Hindlimb muscle (tissue), 1 donor: Measurements from ENCODE around the gene SGSH. TPM values are rescaled to one million over a fixed set of nuclear protein-coding genes. Genes with fewer than 3 reads are reported as not detected.
"Not testable (repeated sequence)": the region's sequence is repeated elsewhere in the genome, so short reads cannot be mapped to it uniquely, and the experiment has no call there.

Experiments used
- DNase-seq: peaks from one replicate; pipeline ENCODE4 v3.0.0-alpha.2; 2013
- polyA plus RNA-seq: library from polyadenylated mRNA; unstranded; fragments of 120-200 nt; gene quantifications from one replicate; pipeline ENCODE4 v1.2.1, GENCODE V29; 2013; ENCODE audit not compliant: insufficient read length

The SGSH gene
- polyA plus RNA-seq, 1 donor = 24.6 TPM

DNA sequence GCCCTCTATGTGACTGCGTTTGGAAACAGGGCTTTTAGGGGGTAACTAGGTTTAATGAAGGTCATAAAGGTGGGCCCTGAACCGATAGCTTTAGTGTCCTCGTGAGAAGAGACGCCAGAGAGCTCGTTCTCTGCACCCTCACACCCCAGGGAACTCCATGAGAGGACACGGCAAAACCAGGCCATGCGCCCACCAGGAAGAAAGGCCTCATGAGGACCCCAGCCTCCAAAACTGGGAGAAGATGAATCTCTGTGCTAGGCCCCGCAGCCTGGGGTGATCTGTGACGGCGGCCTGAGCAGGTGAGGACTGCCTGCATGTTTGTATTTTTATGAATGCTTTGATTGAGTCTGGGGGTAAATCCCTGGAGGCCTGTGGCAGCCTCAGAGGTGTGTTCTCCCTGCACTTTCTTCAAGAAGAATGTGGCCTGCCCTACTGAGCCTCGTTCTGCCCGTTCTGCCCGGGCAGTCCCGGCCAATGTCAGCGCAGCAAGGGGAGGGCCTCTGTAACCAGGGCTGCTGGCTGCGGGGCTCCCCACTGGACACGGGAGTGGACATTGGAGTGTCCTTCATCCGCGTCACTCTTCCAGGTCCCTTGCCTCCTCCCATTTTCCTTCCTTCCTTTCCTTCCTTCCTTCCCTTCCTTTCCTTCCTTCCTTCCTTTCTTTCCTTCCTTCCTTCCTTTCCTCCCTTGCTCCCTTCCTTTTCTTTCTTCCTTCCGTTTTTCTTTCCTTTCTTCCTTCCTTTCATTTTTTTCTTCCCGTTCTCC lies 33.7 kb upstream of the SGSH start:
- DNase-seq = no peak

DNA sequence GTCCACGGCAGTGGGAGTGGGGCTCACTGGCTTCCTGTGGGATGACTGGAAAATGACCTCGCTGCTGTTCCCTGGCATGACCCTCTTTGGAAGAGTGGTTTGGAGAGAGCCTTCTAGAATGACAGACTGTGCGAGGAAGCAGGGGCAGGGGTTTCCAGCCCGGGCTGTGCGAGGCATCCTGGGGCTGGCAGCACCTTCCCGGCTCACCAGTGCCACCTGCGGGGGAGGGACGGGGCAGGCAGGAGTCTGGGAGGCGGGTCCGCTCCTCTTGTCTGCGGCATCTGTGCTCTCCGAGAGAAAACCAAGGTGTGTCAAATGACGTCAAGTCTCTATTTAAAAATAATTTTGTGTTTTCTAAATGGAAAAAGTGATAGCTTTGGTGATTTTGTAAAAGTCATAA lies 32.7 kb upstream of the SGSH start:
- no peak for DNase-seq

- DNase-seq = no peak
Observed at GRCh38 chr17:80251966-80252365, 31.8 kb upstream of the SGSH start.

- no peak for DNase-seq
Observed at GRCh38 chr17:80248894-80249710, 29.0 kb upstream of the SGSH start.

GRCh38 chr17:80248001-80248893 lies 28.1 kb upstream of the SGSH start:
- DNase-seq = no peak

DNA sequence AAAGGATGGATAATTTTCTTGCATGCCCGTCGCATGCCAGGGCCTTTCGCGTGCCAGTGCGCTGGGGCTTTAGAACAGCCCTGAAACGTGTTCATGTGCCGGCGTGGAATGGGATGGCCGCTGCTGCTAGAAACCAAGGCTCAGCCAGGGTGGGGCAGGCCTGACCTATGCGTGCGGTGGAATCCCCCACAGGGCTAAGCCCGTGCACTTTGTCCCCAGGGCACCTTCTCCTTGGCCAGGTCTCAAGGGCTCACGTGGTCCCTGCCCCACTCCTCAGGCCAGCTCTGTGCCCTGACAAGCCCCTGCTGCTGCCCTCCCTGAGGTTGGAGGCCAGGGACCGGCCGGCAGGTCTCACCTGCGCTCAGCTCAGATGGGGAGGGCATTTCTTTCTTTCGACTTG lies 27.4 kb upstream of the SGSH start:
- DNase-seq = no peak

DNA sequence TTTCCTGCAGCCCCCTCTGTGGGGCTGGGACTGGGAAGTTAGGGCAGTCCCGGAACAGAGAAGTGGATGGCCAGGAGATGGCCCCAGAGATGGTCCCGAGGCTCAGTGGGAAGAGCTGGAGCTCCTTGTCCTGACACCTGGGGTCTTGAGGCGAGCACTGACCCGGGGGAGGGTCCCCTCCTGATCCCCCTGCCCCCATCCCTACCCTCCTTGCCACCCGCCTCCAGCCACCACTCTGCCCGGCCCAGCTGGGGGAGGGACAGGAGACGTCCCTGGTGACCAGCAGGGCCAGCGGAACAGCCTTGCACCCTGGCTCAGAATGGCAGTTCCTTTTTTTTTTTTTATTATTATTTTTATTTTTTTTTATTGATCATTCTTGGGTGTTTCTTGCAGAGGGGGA lies 26.6 kb upstream of the SGSH start:
- no peak for DNase-seq

GRCh38 chr17:80246266-80246681 lies 26.1 kb upstream of the SGSH start:
- no peak for DNase-seq

DNA sequence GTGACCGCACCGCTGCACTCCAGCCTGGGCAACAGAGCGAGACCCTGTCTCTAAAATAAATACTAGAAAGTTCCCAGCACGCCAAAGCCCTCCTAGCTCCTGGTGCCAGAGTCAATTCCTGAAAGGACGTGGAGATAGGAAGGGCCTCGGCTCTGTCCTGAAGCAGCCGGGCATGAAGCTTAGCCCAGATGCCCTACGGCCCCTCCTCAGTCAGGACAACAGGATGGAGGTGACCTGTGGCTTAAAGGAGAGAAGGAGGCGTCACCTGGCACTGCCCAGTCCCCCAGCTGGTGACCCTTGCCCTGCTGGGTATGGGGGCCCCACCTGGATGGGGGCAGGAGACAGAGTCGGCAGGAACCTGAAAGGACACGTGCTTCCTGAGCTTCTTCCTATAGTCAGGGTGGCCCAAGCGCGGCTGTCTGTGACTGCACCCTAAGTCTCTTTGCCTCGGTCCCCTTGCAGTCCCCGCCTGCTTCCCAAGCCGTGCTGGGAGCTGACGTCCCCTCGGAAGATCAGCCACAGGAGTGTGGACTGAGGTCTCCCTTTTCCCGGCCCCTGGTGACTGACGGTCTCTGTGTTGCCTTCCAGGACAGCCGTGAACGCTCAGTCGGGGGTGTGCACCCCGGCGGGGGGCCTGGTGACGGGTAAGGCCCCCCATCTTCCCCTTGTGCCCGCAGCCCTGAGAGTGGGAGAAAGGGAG lies 25.6 kb upstream of the SGSH start:
- DNase-seq = no peak

DNA sequence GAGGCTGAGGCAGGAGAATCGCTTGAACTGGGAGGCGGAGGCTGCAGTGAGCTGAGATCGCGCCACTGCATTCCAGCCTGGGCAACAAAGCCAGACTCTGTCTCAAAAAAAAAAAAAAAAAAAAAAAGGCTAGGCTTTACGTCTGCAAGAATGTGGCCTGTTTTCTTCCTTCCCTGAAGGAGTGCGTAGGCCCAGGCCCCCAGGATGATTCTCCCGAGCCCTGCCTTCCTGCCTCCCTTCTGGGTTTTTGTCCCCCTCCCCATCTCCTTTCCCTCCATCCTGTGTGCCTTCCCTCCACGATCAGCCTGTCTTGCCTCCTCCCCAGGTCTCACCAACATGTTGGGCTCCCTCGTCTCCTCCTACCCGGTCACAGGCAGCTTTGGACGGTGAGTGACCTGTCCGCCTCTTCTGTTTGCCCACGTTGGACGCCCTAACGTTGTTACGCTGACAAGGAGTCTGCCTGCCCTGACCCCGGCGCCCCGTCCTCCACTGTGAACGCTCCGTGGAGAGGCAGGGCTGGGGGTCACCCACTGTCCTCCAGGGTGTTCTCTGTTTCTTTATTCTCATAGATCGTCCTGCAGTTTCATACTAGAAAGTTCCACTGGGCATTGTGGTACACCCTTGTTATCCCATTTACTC lies 24.9 kb upstream of the SGSH start:
- DNase-seq = no peak

DNA sequence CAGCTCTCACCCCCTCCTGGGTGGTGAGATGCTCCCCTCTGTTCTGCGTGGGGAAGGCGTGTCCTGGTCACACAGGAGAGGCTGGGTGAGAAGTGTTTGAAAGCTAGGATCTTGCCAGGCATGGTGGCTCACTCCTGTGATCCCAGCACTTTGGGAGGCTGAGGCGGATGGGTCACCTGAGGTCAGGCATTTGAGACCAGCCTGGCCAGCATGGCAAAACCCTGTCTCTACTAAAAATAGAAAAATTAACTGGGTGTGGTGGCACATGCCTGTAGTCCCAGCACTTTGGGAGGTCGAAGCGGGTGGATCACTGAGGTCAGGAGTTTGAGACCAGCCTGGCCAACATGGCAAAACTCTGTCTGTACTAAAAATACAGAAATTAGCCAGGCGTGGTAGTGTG lies 24.3 kb upstream of the SGSH start:
- DNase-seq = not testable (repeated sequence)

DNA sequence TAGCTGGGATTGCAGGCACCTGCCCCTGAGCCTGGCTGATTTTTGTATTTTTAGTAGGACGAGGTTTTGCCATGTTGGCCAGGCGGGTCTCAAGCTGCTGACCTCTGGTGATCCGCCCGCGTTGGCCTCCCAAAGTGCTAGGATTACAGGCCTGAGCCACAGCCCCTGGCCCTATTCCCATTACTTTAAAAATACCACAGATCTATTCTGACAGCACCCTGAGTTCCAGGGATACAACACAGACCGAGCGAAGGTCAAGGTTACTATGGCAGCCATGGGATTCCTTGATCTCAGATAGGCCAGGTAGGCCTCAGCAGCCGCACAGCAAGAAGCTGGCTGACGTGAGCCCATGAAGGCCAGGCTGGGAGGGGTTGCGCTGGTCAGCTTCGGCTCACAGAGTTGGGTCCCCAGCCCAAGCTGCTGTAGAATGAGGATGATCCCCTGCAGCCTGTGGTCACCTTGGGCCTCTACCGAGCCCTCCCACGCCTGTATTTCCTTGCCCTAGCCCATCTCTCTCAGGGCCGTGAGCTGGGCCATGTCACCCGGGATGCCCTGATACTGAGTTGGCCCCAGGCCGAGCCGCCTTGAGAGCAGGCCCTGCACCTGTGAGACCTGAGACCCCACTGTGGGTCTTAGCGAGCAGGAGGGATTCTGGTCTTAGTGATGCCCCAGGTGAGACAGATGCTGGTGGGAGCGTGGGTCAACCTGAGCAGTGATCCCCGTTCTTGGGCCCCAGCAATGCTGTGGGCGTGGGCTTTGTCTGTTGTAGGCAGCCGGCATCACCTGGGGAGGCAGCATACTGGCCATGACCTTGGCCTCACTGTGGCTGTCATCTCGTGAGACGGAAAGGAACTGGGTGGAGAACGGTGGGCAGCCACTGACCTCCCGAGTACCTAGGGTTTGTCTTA lies 23.6 kb upstream of the SGSH start:
- no peak for DNase-seq

GRCh38 chr17:80242505-80242904 lies 22.4 kb upstream of the SGSH start:
- no peak for DNase-seq

DNA sequence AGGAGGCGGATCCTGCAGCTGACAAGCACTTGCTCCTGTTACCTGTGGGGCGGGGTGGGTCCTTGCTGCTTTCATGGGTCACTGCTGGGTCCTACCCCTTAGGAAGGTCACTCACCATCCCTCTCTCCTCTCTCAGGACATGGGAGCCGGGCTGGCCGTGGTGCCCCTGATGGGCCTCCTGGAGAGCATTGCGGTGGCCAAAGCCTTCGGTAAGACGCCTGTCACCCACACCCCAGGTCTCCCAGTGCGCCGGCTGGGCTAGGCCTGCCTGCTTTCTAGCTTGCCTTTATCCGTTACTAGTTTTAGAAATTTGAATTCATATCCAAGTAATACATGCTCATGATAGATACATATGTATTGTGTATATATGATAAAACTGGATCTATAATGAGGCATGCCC lies 17.3 kb upstream of the SGSH start:
- DNase-seq = no peak

- no peak for DNase-seq
Observed at GRCh38 chr17:80236911-80237310, 16.8 kb upstream of the SGSH start.

GRCh38 chr17:80233202-80233601 lies 13.1 kb upstream of the SGSH start:
- no peak for DNase-seq

GRCh38 chr17:80232438-80232837 lies 12.3 kb upstream of the SGSH start:
- DNase-seq = no peak

DNA sequence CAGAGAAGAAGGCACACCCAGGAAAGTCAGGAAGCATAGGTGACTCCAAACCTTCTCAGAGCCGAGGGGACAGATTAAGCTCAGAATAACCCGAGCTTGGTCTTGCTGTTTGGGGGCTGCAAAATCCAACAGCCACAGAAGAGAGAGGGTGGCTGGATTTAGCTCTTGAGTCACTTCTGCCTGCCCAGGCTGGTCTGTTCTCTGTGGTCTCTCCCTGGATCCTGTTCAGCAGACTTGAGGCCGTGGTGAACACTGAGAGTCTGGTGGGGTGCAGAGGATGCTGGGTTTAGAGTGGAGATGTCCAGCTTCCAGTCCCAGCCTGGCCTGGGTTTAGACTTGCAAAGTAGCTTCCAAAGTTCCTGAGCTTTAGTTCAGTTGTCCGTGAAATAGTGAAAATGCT lies 8.9 kb upstream of the SGSH start:
- DNase-seq = no peak

GRCh38 chr17:80228477-80228876 lies 8.3 kb upstream of the SGSH start:
- no peak for DNase-seq

- no peak for DNase-seq
Observed at GRCh38 chr17:80227666-80228065, 7.5 kb upstream of the SGSH start.

DNA sequence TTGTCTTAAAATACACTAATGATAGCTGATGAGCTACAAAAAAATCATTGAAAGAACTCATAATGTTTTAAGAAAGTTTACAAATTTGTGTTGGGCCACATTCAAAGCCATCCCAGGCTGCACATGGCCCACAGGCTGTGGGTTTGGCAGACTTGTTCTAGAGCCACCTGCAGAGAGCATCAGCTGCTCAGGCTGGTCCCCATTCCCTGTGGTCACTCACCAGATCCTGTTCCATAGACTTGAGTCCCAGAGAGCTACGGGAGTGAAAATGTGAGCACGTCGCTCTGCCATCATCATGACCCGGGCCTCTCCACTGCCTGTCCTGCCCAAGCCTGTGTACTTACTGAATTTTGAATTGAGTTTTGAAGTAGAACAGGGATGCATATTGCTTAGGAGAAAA lies 7.0 kb upstream of the SGSH start:
- DNase-seq = no peak
